ENCODE measurements around the gene C4orf36.

DNA sequence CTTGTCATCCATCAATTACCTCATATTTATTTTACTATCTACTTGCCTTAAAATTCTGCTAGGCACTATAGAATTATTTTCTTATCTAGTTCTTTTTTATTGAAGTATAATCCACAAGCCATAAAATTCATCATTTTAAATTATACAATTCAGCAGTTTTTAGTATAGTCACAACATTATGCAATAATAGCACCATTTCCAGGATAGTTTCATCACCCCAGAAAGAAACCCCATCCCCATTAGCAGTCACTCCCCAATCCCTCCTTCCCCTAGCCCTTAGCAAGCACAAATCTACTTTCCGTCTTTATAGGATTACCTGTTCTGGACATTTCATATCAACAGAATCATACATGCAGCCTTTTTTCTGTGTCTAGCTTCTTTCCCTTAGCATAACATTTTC lies 58.6 kb downstream of the C4orf36 start:
- TF ChIP-seq, protein P1, sequence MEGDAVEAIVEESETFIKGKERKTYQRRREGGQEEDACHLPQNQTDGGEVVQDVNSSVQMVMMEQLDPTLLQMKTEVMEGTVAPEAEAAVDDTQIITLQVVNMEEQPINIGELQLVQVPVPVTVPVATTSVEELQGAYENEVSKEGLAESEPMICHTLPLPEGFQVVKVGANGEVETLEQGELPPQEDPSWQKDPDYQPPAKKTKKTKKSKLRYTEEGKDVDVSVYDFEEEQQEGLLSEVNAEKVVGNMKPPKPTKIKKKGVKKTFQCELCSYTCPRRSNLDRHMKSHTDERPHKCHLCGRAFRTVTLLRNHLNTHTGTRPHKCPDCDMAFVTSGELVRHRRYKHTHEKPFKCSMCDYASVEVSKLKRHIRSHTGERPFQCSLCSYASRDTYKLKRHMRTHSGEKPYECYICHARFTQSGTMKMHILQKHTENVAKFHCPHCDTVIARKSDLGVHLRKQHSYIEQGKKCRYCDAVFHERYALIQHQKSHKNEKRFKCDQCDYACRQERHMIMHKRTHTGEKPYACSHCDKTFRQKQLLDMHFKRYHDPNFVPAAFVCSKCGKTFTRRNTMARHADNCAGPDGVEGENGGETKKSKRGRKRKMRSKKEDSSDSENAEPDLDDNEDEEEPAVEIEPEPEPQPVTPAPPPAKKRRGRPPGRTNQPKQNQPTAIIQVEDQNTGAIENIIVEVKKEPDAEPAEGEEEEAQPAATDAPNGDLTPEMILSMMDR (conservative IDR thresholded peaks at IDR 0.05): no peak
- no peak for TF ChIP-seq ZFX (IDR thresholded peaks at IDR 0.05)
